Endothelial cell of hepatic sinusoid (primary cell): Measurements from ENCODE around the gene SPATA25.

Experiments
- in situ Hi-C: cut with HindIII; loops from 2 replicates; pipeline ENCODE4 v1.10.0; 2017; ENCODE audit warnings: low sequenced_read_pairs

The SPATA25 gene

GRCh38 chr20:45841407-45842129 lies 45.9 kb downstream of the SPATA25 start:
- in situ Hi-C loops = no loop called here

DNA sequence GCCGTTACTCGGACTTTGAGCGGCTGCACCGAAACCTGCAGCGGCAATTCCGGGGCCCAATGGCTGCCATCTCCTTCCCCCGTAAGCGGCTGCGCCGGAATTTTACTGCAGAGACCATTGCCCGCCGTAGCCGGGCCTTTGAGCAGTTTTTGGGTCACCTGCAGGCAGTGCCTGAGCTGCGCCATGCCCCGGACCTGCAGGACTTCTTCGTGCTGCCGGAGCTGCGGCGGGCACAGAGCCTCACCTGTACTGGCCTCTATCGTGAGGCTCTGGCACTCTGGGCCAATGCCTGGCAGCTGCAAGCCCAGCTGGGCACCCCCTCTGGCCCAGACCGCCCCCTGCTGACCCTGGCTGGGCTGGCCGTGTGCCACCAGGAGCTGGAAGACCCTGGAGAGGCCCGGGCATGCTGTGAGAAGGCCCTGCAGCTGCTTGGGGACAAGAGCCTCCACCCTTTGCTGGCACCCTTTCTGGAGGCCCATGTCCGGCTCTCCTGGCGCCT lies 46.7 kb downstream of the SPATA25 start:
- in situ Hi-C loops = no loop called here

DNA sequence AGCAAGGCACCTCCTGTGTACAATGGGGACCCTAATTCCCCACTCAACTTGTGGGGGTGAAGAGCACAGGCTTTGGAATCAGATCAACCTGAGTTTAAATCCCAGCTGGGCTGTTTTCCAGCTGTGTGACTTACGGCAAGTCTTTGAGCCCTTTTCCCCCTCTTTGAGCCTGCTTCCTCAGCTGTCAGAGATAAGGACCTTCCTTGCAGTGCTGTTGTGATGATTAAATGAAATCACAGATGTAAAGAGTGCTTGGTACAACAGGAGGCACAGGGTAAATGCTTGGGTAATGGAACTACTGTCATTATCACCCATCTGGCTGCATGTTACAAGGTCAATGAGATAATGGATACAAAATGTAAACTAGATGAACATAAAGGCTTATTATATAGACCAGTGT lies 50.6 kb downstream of the SPATA25 start:
- in situ Hi-C loops = no loop called here
